Gastroesophageal sphincter (tissue), 3 donors: Measurements from ENCODE around the gene ZNF664.

Experiments used
- EP300 ChIP-seq: sonication (generic); formaldehyde crosslinking; IDR thresholded peaks from one replicate; pipeline ENCODE4 v1.6.1; 2017; ENCODE audit warnings: antibody characterized with exemption, mild to moderate bottlenecking
- POLR2A ChIP-seq, 2 donors: fragments of 450-650 bp; IDR thresholded peaks; one replicate each; pipeline ENCODE4 v1.6.1; 2017; ENCODE audit warnings: antibody characterized with exemption in 2 of 2, mild to moderate bottlenecking in 2 of 2, moderate library complexity in 1 of 2
- POLR2AphosphoS5 ChIP-seq: sonication (generic); formaldehyde crosslinking; IDR thresholded peaks from one replicate; pipeline ENCODE4 v1.6.1; 2017; ENCODE audit warnings: antibody characterized with exemption
- TF ChIP-seq, protein P1 (sequence below), 4 experiments: fragments of 200-600 bp in 2 of 4; fragments of 450-650 bp in 2 of 4; sonication (generic) in 1 of 4; IDR thresholded peaks; one replicate each; pipeline ENCODE4 v1.5.1; 2017 to 2019; ENCODE audit warnings: antibody characterized with exemption in 4 of 4, mild to moderate bottlenecking in 2 of 4, moderate library complexity in 2 of 4

DNA sequence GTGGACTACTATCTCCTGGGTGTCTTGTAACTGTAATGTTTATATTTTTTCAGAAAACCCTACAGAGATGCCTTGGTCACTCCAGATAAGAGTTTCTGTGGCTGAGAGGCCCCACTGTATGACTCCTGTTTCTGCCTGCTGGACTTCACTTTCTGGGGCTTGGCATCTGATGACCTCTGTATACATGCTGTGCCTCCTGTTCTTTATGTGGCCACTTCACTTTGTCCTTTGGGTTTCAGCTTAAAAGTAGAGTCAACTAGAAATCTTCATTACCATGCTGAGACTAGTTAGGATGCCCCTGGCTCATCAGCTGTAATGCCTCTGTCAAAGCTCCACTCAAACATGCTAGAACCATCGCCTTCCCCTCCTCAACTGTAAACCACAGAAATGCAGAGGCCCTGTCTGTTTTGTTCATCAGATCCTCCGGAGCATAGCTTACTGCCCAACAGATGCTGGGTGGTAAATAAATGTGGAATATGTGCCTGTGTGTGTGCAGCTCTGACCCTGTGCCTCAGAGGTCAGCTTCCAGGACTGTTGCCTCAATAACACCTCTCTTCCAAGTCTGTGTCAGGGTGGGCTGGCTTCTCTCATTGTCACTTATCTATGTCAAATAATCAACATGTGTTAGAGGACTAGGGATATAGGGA lies 25.5 kb downstream of the ZNF664 start:
- TF ChIP-seq, protein P1, sequence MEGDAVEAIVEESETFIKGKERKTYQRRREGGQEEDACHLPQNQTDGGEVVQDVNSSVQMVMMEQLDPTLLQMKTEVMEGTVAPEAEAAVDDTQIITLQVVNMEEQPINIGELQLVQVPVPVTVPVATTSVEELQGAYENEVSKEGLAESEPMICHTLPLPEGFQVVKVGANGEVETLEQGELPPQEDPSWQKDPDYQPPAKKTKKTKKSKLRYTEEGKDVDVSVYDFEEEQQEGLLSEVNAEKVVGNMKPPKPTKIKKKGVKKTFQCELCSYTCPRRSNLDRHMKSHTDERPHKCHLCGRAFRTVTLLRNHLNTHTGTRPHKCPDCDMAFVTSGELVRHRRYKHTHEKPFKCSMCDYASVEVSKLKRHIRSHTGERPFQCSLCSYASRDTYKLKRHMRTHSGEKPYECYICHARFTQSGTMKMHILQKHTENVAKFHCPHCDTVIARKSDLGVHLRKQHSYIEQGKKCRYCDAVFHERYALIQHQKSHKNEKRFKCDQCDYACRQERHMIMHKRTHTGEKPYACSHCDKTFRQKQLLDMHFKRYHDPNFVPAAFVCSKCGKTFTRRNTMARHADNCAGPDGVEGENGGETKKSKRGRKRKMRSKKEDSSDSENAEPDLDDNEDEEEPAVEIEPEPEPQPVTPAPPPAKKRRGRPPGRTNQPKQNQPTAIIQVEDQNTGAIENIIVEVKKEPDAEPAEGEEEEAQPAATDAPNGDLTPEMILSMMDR (IDR thresholded peaks at IDR 0.05): no peak
- TF ChIP-seq EP300 (no peak), POLR2A (IDR thresholded peaks at IDR 0.05) (no peak), POLR2AphosphoS5 (no peak)
